OCI-LY1 (cell line): ENCODE measurements around the gene KRT16.

Experiments used
- EZH2 ChIP-seq: fragments of 200-600 bp; sonication (generic), shearing (Covaris generic); IDR thresholded peaks from 2 replicates; pipeline ENCODE4 v1.8.0; 2017; ENCODE audit warnings: borderline replicate concordance, mixed run types, mild to moderate bottlenecking, antibody characterized with exemption, low read length, moderate library complexity, mixed read lengths
- TF ChIP-seq, protein P1 (sequence below): fragments of 200-600 bp; sonication (generic), shearing (Covaris generic); IDR thresholded peaks from 2 replicates; pipeline ENCODE4 v1.5.1; 2017; ENCODE audit warnings: mild to moderate bottlenecking, antibody characterized with exemption, low read length, moderate library complexity, mixed read lengths

DNA sequence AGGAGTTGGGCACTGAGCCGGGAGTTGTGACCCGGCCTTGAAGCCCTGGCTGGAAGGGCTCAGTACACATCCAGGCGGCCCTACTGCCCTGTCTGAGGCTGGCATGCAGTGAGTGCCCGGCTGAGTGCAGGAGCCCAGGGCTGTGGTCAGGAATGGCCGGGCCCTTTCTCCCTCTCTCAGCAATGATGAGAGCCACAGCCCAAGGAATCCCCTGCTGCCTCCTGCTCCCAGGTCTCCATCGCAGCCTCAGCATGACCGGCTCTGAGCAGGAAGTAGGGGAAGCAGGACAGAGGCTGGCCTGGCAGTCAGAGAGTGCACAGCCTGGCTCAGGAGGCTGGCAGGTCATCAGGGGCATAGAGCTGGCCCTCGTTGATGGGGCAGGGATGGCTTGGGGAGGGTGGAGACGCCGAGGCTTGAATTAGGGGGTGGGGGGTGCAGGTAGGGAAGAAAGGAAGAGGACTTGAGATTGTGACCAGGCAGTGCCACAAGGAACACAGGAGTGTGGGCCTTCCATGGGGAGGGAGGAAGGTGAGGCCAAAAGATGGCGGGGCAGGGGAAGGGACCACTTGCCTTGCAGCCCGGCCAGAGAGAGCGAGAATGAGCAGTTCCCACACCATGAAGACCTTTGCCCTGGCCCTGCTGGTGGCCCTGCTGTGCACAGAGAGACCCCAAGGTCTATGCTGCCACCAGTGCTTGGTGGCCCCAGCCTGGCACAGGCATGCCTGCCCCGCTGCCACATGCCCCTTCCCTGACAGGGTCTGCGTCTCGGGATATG, 43.9 kb upstream of the KRT16 start:
- TF ChIP-seq, protein P1, sequence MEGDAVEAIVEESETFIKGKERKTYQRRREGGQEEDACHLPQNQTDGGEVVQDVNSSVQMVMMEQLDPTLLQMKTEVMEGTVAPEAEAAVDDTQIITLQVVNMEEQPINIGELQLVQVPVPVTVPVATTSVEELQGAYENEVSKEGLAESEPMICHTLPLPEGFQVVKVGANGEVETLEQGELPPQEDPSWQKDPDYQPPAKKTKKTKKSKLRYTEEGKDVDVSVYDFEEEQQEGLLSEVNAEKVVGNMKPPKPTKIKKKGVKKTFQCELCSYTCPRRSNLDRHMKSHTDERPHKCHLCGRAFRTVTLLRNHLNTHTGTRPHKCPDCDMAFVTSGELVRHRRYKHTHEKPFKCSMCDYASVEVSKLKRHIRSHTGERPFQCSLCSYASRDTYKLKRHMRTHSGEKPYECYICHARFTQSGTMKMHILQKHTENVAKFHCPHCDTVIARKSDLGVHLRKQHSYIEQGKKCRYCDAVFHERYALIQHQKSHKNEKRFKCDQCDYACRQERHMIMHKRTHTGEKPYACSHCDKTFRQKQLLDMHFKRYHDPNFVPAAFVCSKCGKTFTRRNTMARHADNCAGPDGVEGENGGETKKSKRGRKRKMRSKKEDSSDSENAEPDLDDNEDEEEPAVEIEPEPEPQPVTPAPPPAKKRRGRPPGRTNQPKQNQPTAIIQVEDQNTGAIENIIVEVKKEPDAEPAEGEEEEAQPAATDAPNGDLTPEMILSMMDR, result no peak
- no peak for TF ChIP-seq EZH2
